B cell (primary cell): Measurements from ENCODE around the gene BIRC7.

ENCODE experiments used
- EZH2 ChIP-seq: IDR thresholded peaks from 2 replicates; pipeline ENCODE4 v1.6.1; 2012; ENCODE audit warnings: borderline replicate concordance, low read depth, mild to moderate bottlenecking, moderate library complexity, low read length; ENCODE audit not compliant: insufficient read depth, poor library complexity, severe bottlenecking
- TF ChIP-seq, protein P1 (sequence below): fragments of 200-600 bp; IDR thresholded peaks from one replicate; pipeline ENCODE4 v1.8.0; 2022; ENCODE audit warnings: antibody characterized with exemption, mild to moderate bottlenecking

GRCh38 chr20:63233061-63233344, 2.7 kb upstream of the BIRC7 start:
- TF ChIP-seq, protein P1, sequence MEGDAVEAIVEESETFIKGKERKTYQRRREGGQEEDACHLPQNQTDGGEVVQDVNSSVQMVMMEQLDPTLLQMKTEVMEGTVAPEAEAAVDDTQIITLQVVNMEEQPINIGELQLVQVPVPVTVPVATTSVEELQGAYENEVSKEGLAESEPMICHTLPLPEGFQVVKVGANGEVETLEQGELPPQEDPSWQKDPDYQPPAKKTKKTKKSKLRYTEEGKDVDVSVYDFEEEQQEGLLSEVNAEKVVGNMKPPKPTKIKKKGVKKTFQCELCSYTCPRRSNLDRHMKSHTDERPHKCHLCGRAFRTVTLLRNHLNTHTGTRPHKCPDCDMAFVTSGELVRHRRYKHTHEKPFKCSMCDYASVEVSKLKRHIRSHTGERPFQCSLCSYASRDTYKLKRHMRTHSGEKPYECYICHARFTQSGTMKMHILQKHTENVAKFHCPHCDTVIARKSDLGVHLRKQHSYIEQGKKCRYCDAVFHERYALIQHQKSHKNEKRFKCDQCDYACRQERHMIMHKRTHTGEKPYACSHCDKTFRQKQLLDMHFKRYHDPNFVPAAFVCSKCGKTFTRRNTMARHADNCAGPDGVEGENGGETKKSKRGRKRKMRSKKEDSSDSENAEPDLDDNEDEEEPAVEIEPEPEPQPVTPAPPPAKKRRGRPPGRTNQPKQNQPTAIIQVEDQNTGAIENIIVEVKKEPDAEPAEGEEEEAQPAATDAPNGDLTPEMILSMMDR: no peak
- no peak for TF ChIP-seq EZH2
